ENCODE measurements around the gene BLOC1S6.
"Not testable (repeated sequence)": the region's sequence is repeated elsewhere in the genome, so short reads cannot be mapped to it uniquely, and the experiment has no call there.

BLOC1S6 gene

DNA sequence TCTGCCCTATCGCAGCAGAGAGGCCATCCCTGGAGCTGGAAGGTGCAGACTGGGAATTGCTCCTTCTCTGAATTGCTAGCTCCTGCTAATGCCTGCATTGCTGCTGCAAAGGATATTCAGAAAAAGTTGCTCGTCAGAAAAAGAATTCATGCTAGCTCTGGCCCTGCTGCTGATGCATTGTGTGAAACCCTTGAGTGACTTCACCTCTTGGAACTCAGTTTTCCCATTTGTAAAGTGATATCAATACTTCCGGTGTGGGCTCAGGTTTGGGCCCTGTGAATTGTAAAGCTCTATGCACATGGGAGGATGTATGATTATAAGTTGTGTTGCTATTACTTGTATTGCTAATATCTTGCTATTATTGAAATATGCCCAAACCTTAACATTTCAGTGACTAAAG is 59.0 kb downstream of the BLOC1S6 start:
- DNase-seq (ENCODE audit: low read depth), result no peak
- TF ChIP-seq, protein P1, sequence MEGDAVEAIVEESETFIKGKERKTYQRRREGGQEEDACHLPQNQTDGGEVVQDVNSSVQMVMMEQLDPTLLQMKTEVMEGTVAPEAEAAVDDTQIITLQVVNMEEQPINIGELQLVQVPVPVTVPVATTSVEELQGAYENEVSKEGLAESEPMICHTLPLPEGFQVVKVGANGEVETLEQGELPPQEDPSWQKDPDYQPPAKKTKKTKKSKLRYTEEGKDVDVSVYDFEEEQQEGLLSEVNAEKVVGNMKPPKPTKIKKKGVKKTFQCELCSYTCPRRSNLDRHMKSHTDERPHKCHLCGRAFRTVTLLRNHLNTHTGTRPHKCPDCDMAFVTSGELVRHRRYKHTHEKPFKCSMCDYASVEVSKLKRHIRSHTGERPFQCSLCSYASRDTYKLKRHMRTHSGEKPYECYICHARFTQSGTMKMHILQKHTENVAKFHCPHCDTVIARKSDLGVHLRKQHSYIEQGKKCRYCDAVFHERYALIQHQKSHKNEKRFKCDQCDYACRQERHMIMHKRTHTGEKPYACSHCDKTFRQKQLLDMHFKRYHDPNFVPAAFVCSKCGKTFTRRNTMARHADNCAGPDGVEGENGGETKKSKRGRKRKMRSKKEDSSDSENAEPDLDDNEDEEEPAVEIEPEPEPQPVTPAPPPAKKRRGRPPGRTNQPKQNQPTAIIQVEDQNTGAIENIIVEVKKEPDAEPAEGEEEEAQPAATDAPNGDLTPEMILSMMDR (IDR thresholded peaks at IDR 0.05; ENCODE audit: insufficient read depth, low read depth, low read length, missing control alignments), result no peak
- H3K4me3 ChIP-seq (ENCODE audit: low read depth, low read length), result no peak overlapping the region

DNA sequence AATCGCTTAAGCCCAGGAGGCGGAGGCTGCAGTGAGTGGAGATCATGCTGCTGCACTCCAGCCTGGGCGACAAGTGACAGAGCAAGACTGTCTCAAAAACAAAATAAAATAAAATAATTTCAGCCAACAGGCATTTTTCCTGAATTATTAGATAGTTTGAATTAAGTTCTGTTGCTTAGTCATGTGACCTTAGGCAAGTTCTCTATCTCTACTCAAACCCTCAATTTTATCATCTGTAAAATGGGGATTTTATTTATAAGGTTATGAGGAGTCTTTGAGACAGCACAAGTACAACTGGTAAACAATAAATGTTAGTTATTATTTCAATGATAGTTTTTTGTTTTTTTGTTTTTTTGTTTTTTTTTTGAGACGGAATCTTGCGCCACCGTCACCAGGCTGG is 60.6 kb downstream of the BLOC1S6 start:
- DNase-seq (ENCODE audit: low read depth), result no peak
- TF ChIP-seq, protein P1 (IDR thresholded peaks at IDR 0.05; ENCODE audit: insufficient read depth, low read depth, low read length, missing control alignments), result no peak
- H3K4me3 ChIP-seq (ENCODE audit: low read depth, low read length), result no peak overlapping the region

DNA sequence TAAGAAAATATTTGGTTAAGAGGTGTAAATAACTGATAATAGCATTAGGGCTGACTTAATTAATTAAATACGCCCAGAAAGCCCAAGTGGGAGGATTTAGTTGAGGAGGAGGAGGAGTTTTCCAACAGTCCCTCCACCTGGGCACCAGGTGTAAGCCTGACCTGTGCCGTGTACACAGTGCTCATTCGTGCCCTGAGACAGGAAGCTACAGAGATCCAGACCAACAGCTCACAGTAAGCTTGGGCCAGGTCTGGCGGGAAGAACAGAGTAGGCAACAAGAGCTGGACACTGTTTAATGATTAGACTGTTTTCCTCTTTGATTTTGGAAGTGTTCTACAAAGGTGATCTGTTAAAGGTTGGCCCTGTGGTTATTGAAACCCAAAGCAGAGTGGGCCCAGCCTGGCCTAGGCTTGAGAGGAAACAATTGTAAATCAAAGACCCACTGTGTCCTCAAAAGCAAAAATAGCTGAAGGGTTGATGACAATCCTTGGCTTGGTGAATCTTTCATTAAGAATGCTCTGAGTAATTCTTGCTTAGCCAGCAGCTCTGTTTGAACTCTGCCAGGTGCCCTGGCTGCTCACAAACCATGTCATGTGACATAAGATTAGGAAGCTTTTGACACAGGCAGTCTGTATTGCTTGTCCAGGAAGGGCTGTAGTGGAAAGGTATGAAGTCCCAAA is 61.5 kb downstream of the BLOC1S6 start:
- no peak overlapping the region for H3K4me3 ChIP-seq (ENCODE audit: low read depth, low read length)
- DNase-seq (ENCODE audit: low read depth), result no peak
- TF ChIP-seq, protein P1 (IDR thresholded peaks at IDR 0.05; ENCODE audit: insufficient read depth, low read depth, low read length, missing control alignments), result no peak

DNA sequence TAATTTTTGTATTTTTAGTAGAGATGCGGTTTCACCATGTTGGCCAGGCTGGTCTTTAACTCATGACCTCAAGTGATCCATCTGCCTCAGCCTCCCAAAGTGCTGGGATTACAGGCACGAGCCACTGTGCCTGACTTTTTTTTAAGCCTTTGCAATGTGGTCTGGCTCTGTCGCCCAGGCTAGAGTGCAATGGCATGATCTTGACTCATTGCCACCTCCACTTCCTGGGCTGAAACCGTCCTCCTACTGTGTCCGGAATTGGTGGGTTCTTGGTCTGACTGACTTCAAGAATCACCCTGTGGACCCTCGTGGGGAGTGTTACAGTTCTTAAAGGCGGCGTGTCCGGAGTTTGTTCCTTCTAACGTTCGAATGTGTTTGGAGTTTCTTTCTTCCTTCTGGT is 62.8 kb downstream of the BLOC1S6 start:
- DNase-seq (ENCODE audit: low read depth); H3K4me3 ChIP-seq (ENCODE audit: low read depth, low read length): not testable (repeated sequence)

DNA sequence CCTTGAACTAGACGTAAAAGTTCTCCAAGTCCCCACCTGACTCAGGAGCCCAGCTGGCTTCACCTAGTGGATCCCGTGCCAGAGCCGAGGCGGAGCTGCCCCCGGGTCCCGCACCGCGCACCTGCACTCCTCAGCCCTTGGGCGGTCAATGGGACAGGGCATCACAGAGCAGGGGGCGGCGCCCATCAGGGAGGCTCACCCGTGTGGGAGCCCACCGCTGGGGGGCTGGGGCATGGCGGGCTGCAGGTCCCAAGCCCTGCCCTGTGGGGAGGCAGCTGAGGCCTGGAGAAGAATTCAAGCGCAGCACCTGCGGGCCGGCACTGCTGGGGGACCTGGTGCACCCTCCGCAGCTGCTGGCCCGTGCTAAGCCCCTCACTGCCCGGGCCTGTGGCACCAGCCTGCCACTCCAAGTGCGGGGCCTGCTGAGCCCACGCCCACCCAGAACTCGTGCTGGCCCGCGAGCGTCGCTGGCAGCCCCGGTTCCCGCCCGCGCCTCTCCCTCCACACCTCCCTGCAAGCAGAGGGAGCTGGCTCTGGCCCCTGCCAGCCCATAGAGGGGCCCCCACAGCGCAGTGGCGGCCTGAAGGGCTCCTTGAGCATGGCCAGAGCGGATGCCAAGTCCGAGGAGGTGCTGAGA is 63.8 kb downstream of the BLOC1S6 start:
- H3K4me3 ChIP-seq (ENCODE audit: low read depth, low read length), result no peak overlapping the region
- TF ChIP-seq, protein P1 (IDR thresholded peaks at IDR 0.05; ENCODE audit: insufficient read depth, low read depth, low read length, missing control alignments), result no peak
- no peak for DNase-seq (ENCODE audit: low read depth)

DNA sequence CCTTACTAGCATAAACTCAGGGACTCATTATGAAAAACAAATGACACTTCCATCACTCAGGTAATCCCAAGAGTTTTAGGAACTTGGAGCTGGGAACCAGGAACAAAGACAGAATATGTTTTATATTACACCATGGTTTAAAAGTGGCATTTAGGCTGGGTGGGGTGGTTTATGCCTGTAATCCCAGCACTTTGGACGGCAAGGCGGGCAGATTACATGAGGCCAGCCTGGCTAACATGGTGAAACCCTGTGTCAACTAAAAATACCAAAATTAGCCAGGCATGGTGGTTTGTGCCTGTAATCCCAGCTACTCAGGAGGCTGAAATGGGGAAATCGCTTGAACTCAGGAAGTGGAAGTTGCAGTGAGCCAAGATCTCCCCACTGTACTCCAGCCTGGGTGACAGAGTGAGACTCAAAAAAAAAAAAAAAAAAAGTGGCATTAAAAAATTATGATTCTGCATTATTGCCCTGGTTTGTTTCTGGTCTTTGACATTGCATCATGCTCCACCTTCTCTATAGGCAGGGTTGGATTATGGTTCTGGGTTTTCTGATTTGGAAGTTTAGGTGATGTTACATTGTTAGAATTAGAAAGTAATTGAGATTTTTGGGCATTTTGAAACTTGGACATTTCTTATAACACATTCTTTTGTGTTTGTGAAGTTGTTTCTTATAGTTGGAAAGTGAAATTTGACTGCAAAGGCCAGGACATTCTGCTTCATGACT is 66.7 kb downstream of the BLOC1S6 start:
- no peak overlapping the region for H3K4me3 ChIP-seq (ENCODE audit: low read depth, low read length)
- TF ChIP-seq, protein P1 (IDR thresholded peaks at IDR 0.05; ENCODE audit: insufficient read depth, low read depth, low read length, missing control alignments), result no peak
- no peak for DNase-seq (ENCODE audit: low read depth)

DNA sequence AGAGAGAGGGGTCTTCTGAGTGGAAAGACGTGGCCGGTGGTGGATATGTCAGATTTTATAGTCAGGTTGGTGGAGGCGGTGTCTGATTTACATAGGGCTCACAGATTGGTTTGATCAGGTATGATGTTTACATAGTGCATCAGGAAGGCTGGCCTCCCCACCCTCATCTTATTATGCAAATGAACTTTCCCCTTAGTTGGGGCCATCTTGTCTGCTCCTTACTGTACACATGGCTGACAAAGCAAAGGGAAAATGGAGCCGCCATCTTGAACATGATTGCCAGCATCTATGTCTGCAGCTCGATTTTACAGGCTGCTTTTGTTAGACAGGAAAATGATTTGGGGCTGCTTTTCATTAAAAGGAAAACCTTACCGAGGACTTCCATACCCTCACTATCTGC is 67.6 kb downstream of the BLOC1S6 start:
- TF ChIP-seq, protein P1 (IDR thresholded peaks at IDR 0.05; ENCODE audit: insufficient read depth, low read depth, low read length, missing control alignments), result no peak
- DNase-seq (ENCODE audit: low read depth), result no peak

More for the DNA sequence above, 67.6 kb downstream of the BLOC1S6 start:
- H3K4me3 ChIP-seq (ENCODE audit: low read depth, low read length), result no peak overlapping the region
